NT2/D1 (cell line): ENCODE results near the gene KRTAP5-3.

Experiments
- SUZ12 ChIP-seq: IDR thresholded peaks from 2 replicates; pipeline ENCODE4 v1.6.1; 2011; ENCODE audit not compliant: insufficient read length, insufficient read depth; ENCODE audit errors: extremely low read depth
- ZNF274 ChIP-seq: IDR thresholded peaks from 2 replicates; pipeline ENCODE4 v1.6.1; 2011; ENCODE audit warnings: mild to moderate bottlenecking, low read depth, low read length

DNA sequence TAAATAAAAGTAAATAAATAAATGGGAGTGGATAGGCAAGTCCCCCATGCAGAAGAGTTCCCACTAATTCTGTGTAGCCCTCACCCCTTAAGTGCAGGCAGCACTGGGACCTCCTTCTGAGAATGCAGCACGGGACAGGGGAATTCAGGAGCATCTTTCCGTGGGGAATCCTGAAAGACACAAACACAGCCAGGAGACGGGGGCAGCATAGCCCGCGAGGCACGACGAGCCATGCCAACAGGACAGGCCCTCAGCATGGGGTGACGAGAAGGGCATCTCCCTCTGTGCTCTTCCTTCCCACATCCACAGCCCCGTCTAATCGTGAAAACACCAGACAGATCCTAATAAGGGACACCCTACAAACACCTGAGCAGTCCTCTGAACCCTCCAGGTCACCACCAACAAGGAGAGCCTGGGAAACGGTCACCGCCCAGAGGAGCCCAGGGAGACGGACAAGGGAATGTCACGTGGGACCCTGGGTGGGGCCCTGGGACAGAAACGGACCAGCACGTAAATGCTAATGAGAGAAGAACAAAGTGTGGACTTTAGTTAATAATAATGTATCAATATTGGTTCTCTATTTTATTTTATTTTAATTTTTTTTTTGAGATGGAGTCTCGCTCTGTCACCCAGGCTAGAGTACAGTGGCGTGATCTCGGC is 28.2 kb upstream of the KRTAP5-3 start:
- TF ChIP-seq SUZ12 (no peak), ZNF274 (no peak)
